Thyroid gland (tissue), 4 donors: ENCODE results near the gene ZNHIT6.

Source experiments
- CTCF ChIP-seq, 6 experiments: fragments of 200-600 bp in 3 of 6; fragments of 450-650 bp in 3 of 6; sonication (generic) in 3 of 6; IDR thresholded peaks; one replicate each; pipeline ENCODE4 v1.5.1; 2016 to 2019; ENCODE audit warnings: antibody characterized with exemption in 6 of 6, mild to moderate bottlenecking in 2 of 6, inconsistent platforms in 1 of 6, moderate library complexity in 1 of 6
- POLR2A ChIP-seq, 2 donors: fragments of 450-650 bp; IDR thresholded peaks; one replicate each; pipeline ENCODE4 v1.6.1; 2017; ENCODE audit warnings: antibody characterized with exemption in 2 of 2, mild to moderate bottlenecking in 2 of 2, moderate library complexity in 1 of 2

- TF ChIP-seq CTCF (IDR thresholded peaks at IDR 0.05) (no peak), POLR2A (IDR thresholded peaks at IDR 0.05) (no peak)
Observed at GRCh38 chr1:85621430-85621829, 86.8 kb downstream of the ZNHIT6 start.
